ENCODE measurements around the gene ARHGEF16.
A peak's percentile ranks its signal among the peaks of the same experiment; 100 is the strongest.

The ARHGEF16 gene

GRCh38 chr1:3483801-3484444, 29.5 kb downstream of the ARHGEF16 start:
- peak; percentile 37 for DNase-seq

DNA sequence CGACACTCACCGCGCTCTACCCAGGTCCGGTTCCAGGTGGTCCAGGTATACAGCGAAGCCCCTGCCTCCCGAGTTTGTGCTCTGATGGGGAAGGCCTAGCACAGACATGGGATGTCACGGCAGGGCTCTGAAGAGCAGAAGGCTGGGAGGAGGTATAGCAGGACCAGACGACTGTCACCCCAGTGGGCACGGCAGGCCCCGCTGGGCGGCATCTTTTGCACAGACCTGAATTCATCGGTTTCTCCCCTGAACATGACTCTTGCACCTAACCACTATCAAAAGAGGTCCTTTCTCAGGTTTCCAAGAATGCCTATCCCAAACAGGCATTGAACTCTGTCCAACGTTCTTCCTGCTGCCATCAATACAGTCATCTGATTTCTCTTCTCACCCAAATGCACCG, 30.6 kb downstream of the ARHGEF16 start:
- DNase-seq: no peak

- no peak for DNase-seq
Measured at GRCh38 chr1:3488432-3488831, 34.0 kb downstream of the ARHGEF16 start.

- DNase-seq: no peak
Measured at GRCh38 chr1:3490046-3490745, 35.7 kb downstream of the ARHGEF16 start.

DNA sequence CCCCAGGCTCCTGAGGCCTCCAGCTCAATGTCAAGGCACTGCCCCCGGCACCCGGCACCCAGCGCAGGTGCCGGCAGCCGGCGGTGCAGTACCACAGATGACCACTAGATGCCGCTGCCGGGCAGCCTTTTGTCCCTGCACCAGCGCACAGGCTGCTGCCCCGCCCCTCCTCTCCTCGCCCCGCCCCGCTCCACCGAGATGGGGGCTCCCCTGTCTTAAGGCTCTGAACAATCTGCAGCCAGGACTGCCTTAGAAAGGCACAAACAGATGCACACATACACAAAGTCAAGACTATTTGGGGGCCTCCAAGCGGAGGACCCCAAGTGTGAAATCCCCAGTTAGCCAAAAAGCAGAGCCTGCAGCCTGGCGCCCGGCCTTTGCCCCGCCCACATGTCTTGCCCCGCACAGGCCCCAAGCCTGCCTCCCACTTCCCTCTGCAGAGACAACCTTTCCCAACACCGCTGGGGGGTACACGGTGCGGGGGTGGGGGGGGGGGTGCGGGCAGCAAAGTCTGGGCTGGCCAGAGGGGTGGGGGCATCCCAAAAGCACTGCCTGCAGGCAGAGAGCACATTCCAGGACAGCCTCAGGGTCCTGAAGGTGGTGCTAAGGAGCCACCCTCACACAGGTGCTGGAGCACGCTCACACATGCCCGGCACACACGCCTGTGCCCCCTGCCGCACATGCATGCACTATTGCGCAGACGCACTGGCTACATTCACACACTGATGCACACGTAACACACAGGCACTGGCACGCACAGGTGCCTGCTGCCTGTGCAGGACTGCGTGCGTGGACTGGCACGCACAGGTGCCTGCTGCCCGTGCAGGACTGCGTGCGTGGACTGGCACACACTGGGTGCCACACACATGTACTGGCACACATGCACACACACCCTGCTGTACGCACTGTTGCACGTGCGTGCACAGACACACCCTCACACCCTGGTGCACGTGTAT, 37.1 kb downstream of the ARHGEF16 start:
- DNase-seq: peak; percentile 86

- DNase-seq: no peak
Measured at GRCh38 chr1:3492545-3493246, 38.2 kb downstream of the ARHGEF16 start.

DNA sequence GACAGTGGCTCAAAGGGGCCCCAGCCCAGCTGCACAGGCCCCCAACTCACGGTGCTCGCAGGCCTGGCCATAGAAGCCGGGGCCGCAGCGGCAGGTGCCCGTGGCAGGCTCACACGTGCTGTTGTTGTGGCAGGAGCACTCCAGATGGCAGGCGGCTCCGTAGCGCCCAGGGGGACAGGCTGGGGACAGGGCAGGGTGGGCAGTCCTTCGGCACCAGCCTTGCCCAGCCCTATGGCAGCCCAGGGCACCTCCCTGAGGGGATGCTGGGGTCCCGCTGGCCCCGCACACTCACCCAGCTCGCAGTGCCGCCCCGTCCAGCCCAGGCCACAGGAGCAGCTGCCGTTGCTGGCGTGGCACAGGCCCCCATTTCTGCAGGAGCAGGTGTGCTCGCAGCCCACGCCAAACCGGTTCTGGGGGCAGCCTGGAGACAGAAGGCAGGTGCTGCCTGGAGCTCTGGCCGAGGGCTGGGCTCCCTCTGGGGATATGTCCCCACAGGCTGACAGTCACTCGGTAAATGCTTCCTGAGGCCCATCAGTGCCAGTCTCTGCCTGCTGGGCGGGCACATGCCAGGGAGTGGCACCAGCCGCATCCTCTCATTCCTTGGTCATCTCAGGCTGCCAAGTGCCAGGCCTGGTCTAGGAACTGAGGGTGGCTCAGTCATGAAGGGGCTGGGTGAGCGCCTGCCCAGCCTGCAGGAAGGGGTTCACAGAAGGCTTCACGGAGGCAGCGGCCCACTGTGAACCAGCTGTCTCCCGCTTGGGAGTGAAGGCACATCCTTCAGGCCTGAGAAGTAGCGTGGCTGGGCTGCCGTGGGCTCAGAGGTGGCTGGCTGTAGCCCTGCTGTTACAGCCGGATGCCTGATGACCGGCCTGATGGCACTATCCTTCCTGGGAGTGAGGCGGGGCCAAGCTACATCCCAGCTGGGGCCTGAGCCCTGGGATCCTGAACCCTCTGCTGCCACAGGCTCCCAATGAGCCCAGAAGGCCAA, 40.1 kb downstream of the ARHGEF16 start:
- DNase-seq: no peak

- DNase-seq: no peak
Measured at GRCh38 chr1:3495776-3496745, 41.6 kb downstream of the ARHGEF16 start.

- DNase-seq: no peak
Measured at GRCh38 chr1:3496916-3497315, 42.5 kb downstream of the ARHGEF16 start.

- no peak for DNase-seq
Measured at GRCh38 chr1:3497521-3497920, 43.1 kb downstream of the ARHGEF16 start.

DNA sequence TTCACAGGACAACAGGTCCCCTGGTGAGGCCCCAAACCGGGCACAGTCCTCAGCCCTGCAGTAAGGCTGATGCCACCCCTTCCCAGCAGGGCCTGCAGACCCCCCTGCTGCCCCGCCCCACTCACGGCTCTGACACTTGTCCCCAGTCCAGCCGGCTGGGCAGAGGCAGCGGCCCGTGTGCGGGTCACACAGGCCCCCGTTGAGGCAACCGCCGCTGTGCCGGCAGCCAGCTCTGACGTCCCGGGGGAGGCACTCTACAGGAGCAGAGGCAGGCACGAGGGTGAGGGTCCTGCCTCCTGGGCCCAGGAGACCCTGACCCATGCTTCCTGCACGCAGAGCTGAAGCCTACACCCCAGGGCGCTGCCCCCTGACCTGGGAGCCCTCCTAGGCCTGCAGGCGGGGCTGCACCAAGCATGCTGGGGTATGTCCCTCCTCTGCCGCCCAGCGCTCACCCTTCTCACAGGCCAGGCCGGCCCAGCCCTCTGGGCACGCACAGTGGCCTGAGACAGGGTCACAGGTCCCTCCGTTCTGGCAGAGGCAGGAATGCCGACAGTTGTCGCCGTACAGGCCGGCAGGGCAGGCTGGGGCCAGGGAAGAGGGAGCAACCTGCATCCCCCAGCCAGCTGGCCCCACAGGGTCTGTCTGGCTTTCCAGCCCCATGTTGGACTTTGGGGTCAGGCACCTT, 43.9 kb downstream of the ARHGEF16 start:
- no peak for DNase-seq

DNA sequence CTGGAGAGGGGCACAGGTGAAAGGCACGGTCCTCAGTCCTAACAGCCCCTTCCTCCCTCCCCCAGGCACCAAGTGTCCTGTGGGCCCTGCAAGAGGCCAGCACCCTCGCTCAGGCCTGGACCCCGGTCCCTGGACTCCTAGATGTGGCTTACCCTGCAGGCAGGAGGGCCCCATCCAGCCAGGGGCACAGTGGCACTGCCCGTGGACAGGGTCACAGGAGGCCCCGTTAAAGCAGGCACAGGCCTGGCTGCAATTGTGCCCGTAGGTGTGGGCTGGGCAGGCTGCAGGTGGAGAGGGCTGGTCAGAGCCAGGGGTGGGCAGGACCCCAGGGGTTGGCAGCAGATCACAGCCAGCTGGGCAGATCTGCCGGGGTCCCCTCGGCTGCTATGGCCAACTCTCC, 44.5 kb downstream of the ARHGEF16 start:
- no peak for DNase-seq

DNA sequence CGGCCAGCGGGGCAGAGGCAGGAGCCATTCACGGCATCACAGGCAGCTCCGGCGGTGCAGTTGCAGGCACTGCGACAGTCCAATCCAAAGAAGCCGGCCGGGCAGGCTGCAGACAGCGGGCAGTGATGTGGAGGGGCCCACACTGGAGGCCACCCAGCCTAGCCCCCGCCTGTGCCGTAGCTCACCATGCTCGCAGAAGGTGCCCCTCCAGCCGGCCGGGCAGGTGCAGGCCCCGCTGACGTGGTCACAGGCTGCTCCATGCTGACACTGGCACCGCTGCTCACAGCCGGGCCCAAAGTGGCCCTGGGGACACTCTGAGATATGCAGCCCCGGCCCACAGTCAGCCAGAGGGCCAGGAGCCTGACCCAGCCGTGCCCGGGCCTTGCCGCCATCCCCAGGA, 45.1 kb downstream of the ARHGEF16 start:
- DNase-seq: no peak

DNA sequence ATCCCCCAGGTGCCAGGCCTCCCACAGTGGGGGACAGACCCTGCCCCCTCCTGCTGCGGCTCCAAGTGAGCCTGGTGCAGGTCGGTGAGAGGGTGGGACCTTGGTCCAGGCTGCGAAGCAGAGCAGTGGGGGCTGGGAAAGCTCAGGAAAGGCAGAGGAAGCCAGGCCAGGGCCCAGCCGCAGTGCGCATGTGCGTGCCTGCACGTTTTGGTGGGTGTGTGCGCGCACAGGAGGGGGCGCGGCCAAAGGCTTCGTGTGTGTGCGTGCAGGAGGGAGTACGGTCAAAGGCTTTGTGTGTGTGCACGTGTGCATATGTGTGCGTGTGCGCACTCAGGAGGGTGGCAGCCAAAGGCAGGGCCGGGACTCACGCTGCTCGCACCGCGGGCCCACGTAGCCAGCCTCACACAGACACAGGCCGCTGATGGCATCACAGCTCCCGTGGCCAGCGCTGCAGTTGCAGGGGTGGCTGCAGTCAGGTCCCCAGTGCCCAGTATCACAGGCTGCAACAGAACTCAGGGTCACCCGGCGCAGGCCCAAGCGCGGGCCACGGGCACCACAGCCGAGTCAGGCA, 45.9 kb downstream of the ARHGEF16 start:
- no peak for DNase-seq

DNA sequence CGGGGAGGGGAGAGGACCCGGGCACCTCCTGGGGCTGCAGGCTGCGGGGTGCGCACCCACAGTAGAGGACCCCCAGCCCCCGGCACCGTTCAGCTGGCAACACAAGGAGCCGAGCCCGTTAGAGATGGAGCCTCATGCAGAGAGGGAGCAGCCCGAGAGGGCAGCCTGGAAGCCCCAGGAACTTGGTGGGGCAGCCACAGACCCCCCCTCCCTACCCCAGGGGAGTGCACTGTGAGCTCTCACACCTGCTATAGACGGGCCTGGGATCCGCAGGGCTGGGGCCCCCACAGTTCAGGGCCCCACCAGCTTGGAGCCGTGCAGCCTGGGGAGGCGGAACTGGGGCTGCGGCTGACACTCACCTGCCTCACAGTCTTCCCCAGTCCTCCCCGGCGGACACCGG, 47.0 kb downstream of the ARHGEF16 start:
- no peak for DNase-seq

- peak; percentile 16 for DNase-seq
Measured at GRCh38 chr1:3501856-3502640, 47.6 kb downstream of the ARHGEF16 start.

GRCh38 chr1:3502641-3503524, 48.4 kb downstream of the ARHGEF16 start:
- no peak for DNase-seq

GRCh38 chr1:3503525-3503886, 49.0 kb downstream of the ARHGEF16 start:
- no peak for DNase-seq
